Cardiac muscle cell (in vitro differentiated cells and primary cell): ENCODE data around the gene ZSCAN29. TPM values are rescaled to one million over a fixed set of nuclear protein-coding genes. Genes with fewer than 3 reads are reported as not detected.

Source experiments
- DNase-seq, 2 donors: peaks; one replicate each; pipeline versions ENCODE4 v3.0.0 to v3.0.0-alpha.2; 2010 to 2017; ENCODE audit warnings: low read depth in 1 of 2, low spot score in 1 of 2
- H3K27ac ChIP-seq: fragments of 200-600 bp; sonication (generic); 2 replicates; pipeline ENCODE4 v1.5.1; 2016
- H3K27me3 ChIP-seq: fragments of 200-600 bp; sonication (generic); 2 replicates; pipeline ENCODE4 v1.6.0; 2016; ENCODE audit warnings: control low read depth
- H3K36me3 ChIP-seq: fragments of 200-600 bp; sonication (generic); 2 replicates; pipeline ENCODE4 v1.5.1; 2016; ENCODE audit warnings: control low read depth
- H3K4me1 ChIP-seq: fragments of 200-600 bp; sonication (generic); 2 replicates; pipeline ENCODE4 v1.8.1; 2017; ENCODE audit warnings: low read depth, mild to moderate bottlenecking, mixed run types
- H3K4me3 ChIP-seq: fragments of 200-600 bp; sonication (generic); 2 replicates; pipeline ENCODE4 v1.5.1; 2016; ENCODE audit warnings: mild to moderate bottlenecking
- H3K9me3 ChIP-seq: fragments of 200-600 bp; sonication (generic); 2 replicates; pipeline ENCODE4 v1.5.1; 2017; ENCODE audit warnings: low read depth, mild to moderate bottlenecking, control low read depth
- CTCF ChIP-seq: IDR thresholded peaks from 2 replicates; pipeline ENCODE4 v1.5.1; 2012; ENCODE audit warnings: low read depth, mild to moderate bottlenecking, low read length
- polyA plus RNA-seq: library from polyadenylated mRNA; unstranded; fragments of >200 nt; fragmentation: Nextera tagmentation; extraction: Ambion mirVana; gene quantifications from 2 replicates; pipeline ENCODE4 v1.2.1, GENCODE V29; 2016
- total RNA-seq: library from RNA; depleted of rRNA; stranded (reverse); fragments of >200 nt; gene quantifications from 2 replicates; pipeline ENCODE4 v1.2.3, GENCODE V29; 2016

The ZSCAN29 gene
- total and polyA plus RNA-seq, 2 experiments from 2014 or later, result 10.9 to 27.1 TPM

DNA sequence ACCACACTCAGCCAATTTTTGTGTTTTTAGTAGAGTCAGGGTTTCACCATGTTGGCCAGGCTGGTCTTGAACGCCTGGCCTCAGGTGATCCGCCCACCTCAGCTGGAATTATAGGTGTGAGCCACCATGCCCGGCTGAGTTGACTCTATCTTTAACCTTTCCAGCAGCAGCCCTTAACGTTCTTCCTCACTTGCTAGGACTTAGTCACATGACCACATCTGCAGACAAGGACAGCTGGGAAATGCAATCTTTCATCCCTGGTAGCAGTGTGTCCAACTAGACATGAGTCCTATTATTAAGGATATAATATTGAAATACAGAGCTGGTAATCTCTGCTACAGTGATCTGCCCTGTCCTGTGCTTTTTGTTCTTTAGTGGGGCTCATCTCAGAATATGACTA is 58.5 kb downstream of the ZSCAN29 start:
- no peak for TF ChIP-seq CTCF
- Histone ChIP-seq H3K27me3 (peaks cover 26% of the 10 kb centered on the region), H3K4me1 (no peaks in the 10 kb centered on the region), H3K9me3 (no peaks in the 10 kb centered on the region), H3K4me3 (no peak overlapping the region), H3K36me3 (no peaks in the 10 kb centered on the region), H3K27ac (no peak overlapping the region)
- no peak for DNase-seq

Other genes starting within 250 kb of the ZSCAN29 start
- 8.6 and 9.1 TPM in 2 replicates for gene TMEM62, start 237.5 kb downstream of the ZSCAN29 start, total RNA-seq
- 7.8 and 9.1 TPM in 2 replicates for gene TMEM62, start 237.5 kb downstream of the ZSCAN29 start, polyA plus RNA-seq
- 77.4 and 117 TPM in 2 replicates for gene CCNDBP1, start 185.6 kb downstream of the ZSCAN29 start, total RNA-seq
- 82.4 and 104 TPM in 2 replicates for gene CCNDBP1, start 185.6 kb downstream of the ZSCAN29 start, polyA plus RNA-seq
- 0.12 and 0.39 TPM in 2 replicates for gene EPB42, start 150.0 kb downstream of the ZSCAN29 start, total RNA-seq
- 0.94 TPM in 1 of 2 replicates, not detected in the other for gene EPB42, start 150.0 kb downstream of the ZSCAN29 start, polyA plus RNA-seq
- gene TGM5, start 104.1 kb downstream of the ZSCAN29 start, total RNA-seq, result not detected in 2 replicates
- gene TGM5, start 104.1 kb downstream of the ZSCAN29 start, polyA plus RNA-seq, result not detected in 2 replicates
- not detected in 2 replicates for gene TGM7, start 68.8 kb downstream of the ZSCAN29 start, total RNA-seq
- not detected in 2 replicates for gene TGM7, start 68.8 kb downstream of the ZSCAN29 start, polyA plus RNA-seq
- 5.3 and 8.2 TPM in 2 replicates for gene LCMT2, start 40.5 kb downstream of the ZSCAN29 start, total RNA-seq
- 7.7 and 11.6 TPM in 2 replicates for gene LCMT2, start 40.5 kb downstream of the ZSCAN29 start, polyA plus RNA-seq
- gene TUBGCP4, start 58 bp upstream of the ZSCAN29 start, total RNA-seq, result 7.1 and 10.7 TPM in 2 replicates
- 16.3 and 19.1 TPM in 2 replicates for gene TUBGCP4, start 58 bp upstream of the ZSCAN29 start, polyA plus RNA-seq
- 72.1 and 84.1 TPM in 2 replicates for gene TP53BP1, start 122.1 kb upstream of the ZSCAN29 start, total RNA-seq
- gene TP53BP1, start 122.1 kb upstream of the ZSCAN29 start, polyA plus RNA-seq, result 41.0 and 41.1 TPM in 2 replicates
- 30.6 TPM in 2 replicates for gene MAP1A, start 146.6 kb upstream of the ZSCAN29 start, total RNA-seq
- gene MAP1A, start 146.6 kb upstream of the ZSCAN29 start, polyA plus RNA-seq, result 13.8 and 19.3 TPM in 2 replicates
- 16.0 and 20.0 TPM in 2 replicates for gene PPIP5K1, start 219.2 kb upstream of the ZSCAN29 start, total RNA-seq
- gene PPIP5K1, start 219.2 kb upstream of the ZSCAN29 start, polyA plus RNA-seq, result 16.5 and 17.6 TPM in 2 replicates
- 1.5 and 3.8 TPM in 2 replicates for gene CKMT1B, start 223.0 kb upstream of the ZSCAN29 start, total RNA-seq
- 3.3 and 6.5 TPM in 2 replicates for gene CKMT1B, start 223.0 kb upstream of the ZSCAN29 start, polyA plus RNA-seq
- gene STRC, start 247.8 kb upstream of the ZSCAN29 start, total RNA-seq, result 2.5 and 4.6 TPM in 2 replicates
- 0.95 and 5.6 TPM in 2 replicates for gene STRC, start 247.8 kb upstream of the ZSCAN29 start, polyA plus RNA-seq